WTC11 (cell line): ENCODE measurements around the gene CDCP1.

ENCODE experiments used
- CTCF ChIP-seq: fragments of 200-600 bp; IDR thresholded peaks from 2 replicates; pipeline ENCODE4 v1.8.0; 2022; ENCODE audit warnings: antibody characterized with exemption
- E2F1 ChIP-seq: sonication (generic); formaldehyde crosslinking; IDR thresholded peaks from 2 replicates; pipeline ENCODE4 v1.8.0; 2022; ENCODE audit warnings: mild to moderate bottlenecking, missing genetic modification reagents
- IRF2 ChIP-seq: sonication (generic); formaldehyde crosslinking; IDR thresholded peaks from 2 replicates; pipeline ENCODE4 v1.8.0; 2022; ENCODE audit warnings: low read depth, missing genetic modification reagents, borderline replicate concordance
- SP1 ChIP-seq: sonication (generic); formaldehyde crosslinking; conservative IDR thresholded peaks from 2 replicates; pipeline ENCODE4 v1.8.1; 2022; ENCODE audit warnings: missing genetic modification reagents
- TEAD4 ChIP-seq: sonication (generic); formaldehyde crosslinking; IDR thresholded peaks from 2 replicates; pipeline ENCODE4 v1.8.0; 2022; ENCODE audit warnings: mild to moderate bottlenecking, missing genetic modification reagents
- TF ChIP-seq, protein P1 (sequence below): sonication (generic); formaldehyde crosslinking; IDR thresholded peaks from 2 replicates; pipeline ENCODE4 v1.8.1; 2022; ENCODE audit warnings: missing genetic modification reagents, borderline replicate concordance
- TF ChIP-seq, protein P2 (sequence below): sonication (generic); formaldehyde crosslinking; conservative IDR thresholded peaks from 2 replicates; pipeline ENCODE4 v1.8.1; 2023; ENCODE audit warnings: mild to moderate bottlenecking, low read depth, missing genetic modification reagents, moderate library complexity

DNA sequence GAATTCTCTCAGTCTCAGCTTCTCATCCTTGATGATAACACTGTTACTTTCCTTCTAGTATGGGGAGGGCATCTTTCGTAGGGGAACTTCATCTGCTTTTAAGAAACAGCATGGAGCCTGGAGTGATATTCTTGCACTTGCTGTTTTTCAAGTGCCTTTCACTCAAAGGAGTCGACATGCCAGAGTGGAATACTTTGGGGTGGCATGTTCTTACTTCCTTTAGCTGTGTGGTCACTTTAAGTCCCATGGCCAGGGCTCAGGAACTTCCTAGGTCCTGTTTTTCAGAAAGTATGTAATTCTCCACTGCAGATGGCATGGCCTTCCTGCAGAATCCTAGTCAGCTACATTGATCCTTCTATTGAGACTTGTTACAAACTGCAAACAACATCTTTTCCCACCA, 28.1 kb upstream of the CDCP1 start:
- TF ChIP-seq TEAD4 (no peak), CTCF (no peak), SP1 (no peak), IRF2 (no peak), E2F1 (no peak)
- TF ChIP-seq, protein P1, sequence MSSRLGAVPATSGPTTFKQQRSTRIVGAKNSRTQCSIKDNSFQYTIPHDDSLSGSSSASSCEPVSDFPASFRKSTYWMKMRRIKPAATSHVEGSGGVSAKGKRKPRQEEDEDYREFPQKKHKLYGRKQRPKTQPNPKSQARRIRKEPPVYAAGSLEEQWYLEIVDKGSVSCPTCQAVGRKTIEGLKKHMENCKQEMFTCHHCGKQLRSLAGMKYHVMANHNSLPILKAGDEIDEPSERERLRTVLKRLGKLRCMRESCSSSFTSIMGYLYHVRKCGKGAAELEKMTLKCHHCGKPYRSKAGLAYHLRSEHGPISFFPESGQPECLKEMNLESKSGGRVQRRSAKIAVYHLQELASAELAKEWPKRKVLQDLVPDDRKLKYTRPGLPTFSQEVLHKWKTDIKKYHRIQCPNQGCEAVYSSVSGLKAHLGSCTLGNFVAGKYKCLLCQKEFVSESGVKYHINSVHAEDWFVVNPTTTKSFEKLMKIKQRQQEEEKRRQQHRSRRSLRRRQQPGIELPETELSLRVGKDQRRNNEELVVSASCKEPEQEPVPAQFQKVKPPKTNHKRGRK (CRISPR knock-in tag), result no peak
- TF ChIP-seq, protein P2, sequence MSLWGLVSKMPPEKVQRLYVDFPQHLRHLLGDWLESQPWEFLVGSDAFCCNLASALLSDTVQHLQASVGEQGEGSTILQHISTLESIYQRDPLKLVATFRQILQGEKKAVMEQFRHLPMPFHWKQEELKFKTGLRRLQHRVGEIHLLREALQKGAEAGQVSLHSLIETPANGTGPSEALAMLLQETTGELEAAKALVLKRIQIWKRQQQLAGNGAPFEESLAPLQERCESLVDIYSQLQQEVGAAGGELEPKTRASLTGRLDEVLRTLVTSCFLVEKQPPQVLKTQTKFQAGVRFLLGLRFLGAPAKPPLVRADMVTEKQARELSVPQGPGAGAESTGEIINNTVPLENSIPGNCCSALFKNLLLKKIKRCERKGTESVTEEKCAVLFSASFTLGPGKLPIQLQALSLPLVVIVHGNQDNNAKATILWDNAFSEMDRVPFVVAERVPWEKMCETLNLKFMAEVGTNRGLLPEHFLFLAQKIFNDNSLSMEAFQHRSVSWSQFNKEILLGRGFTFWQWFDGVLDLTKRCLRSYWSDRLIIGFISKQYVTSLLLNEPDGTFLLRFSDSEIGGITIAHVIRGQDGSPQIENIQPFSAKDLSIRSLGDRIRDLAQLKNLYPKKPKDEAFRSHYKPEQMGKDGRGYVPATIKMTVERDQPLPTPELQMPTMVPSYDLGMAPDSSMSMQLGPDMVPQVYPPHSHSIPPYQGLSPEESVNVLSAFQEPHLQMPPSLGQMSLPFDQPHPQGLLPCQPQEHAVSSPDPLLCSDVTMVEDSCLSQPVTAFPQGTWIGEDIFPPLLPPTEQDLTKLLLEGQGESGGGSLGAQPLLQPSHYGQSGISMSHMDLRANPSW (CRISPR knock-in tag), result no peak
